HG02973 (cell line): ENCODE measurements around the gene PECR.
"Not testable (repeated sequence)": the region's sequence is repeated elsewhere in the genome, so short reads cannot be mapped to it uniquely, and the experiment has no call there.

Source experiments
- ATAC-seq: cut with Tn5 transposase; IDR thresholded peaks from one replicate; pipeline ENCODE4 v1.9.1; 2021; ENCODE audit warnings: moderate library complexity; ENCODE audit not compliant: unreplicated experiment

PECR gene

GRCh38 chr2:216107320-216107719, 25.7 kb upstream of the PECR start:
- ATAC-seq = no peak

DNA sequence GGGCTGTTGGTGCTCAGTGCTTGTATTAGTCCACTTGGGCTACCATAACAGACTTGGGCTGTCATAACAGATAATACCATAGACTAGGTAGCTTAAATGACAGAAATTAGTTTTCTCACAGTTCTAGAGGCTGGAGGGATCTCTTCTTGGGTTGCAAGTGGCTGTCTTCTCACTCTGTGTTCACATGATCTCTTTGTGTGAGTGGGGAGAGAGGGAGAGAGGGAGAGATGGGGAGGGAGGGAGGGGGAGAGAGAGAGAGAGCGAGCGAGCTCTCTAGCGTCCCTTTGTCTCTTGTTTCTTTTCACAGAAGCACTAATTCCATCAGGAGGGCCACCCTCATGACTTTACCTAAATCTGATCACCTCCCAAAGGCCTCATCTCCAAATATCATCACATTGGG, 23.1 kb upstream of the PECR start:
- ATAC-seq = no peak

DNA sequence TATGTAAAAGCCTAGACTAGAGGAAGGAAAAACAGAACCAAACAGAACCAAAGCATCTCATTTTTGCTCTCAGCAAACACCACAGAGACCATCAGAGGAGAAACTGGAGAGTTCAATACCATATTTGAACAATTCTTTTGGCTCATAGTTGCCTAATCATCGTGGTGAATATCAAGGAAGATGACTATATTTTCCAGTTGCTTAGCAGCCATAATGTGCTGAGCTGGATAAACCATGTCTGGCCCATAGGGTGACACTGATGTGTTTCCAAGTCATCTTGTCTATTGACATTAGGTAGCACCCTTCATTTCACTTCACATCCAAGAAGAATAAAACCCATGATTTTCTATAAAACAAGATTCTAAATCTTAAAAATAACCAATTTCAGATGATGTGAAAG, 21.6 kb upstream of the PECR start:
- no peak for ATAC-seq

- no peak for ATAC-seq
Measured at GRCh38 chr2:216101109-216101508, 19.5 kb upstream of the PECR start.

GRCh38 chr2:216098421-216099334, 17.1 kb upstream of the PECR start:
- no peak for ATAC-seq

DNA sequence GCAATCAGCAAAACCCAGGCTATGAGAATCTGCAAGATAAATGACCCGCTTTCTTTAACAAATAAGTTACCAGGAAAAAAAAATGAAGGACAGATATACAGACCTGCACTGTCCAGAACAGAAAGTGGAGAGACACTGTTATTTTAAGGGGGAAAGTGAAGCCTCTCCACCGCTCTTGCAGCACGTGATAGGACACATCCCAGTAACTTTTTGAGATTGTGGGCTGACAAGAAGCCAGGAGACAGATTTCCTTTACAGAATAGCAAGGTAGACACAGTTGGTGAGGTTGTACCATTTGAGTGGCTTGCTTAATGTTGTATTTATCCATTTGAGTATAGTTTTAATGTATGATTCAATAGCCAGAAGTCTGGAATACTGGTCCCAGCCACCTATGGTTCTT, 13.1 kb upstream of the PECR start:
- no peak for ATAC-seq

DNA sequence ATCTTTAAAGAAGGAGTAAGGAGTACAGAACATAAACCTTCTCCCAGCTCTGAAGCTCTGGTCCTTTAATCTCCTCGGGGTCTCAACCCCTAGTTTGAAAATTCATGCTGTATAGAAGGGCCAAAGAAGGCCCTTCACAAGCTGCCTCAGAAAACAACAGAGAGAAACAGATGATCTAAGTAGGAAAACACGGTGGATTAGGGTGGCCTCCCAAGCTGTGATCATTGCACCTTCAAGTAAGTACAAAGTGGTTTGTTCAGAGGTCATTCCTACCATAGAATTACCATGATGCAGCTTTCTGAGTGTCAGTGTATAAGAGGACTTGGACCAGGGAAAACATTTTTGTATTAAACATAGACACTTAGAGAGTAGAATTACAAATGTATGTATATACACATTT, 11.0 kb upstream of the PECR start:
- no peak for ATAC-seq

DNA sequence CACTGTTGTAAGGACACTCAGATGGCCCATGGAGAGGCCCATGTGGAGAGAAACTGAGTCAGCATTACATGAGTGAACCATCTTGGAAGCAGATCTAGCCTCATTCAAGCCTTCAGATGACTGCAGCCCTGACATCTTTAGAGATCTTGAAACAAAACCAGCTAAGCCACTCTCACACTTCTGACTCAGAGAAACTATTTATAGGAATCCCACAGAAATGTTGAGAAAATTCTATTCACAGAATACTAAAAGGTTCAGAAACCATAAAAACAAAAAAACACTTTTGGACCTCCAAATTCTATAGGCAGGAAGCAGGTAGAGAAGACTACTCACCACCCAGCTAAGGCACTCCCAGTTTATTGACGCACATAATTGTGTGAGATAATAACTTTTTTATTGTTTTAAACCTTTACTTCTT, 8.8 kb upstream of the PECR start:
- no peak for ATAC-seq

DNA sequence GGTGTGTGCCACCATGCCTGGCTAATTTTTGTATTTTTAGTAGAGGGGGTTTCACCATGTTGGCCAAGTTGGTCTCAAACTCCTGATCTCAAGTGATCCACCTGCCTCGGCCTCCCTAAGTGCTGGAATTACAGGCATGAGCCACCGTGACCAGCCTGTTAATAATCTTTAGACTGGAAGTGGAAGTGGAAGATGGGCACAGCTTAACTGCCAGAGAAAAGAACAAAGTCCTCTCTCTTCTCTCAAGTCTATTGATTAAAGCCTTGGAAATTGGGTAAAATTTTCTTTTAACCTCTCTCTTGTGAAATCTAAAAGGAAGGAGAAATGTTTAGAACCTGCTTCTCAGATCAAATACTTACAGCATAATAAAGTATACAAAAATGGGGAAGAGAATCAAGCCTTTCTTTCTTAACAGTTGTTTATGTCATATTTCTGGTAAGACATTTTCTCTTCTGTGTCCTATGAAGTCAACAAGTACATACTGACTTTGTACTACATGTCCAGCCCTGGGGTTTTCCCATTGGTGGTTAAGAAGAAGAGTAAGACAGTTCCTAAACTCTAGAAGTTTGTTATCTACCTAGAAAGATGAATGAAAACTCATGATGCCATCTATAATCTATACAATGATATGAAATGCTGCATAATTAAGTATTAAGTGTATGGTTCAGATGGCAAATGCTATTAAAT, 4.7 kb upstream of the PECR start:
- ATAC-seq = no peak

- no peak for ATAC-seq
Measured at GRCh38 chr2:216084547-216084946, 2.9 kb upstream of the PECR start.

- ATAC-seq = no peak
Measured at GRCh38 chr2:216083464-216084281, 2.1 kb upstream of the PECR start.

DNA sequence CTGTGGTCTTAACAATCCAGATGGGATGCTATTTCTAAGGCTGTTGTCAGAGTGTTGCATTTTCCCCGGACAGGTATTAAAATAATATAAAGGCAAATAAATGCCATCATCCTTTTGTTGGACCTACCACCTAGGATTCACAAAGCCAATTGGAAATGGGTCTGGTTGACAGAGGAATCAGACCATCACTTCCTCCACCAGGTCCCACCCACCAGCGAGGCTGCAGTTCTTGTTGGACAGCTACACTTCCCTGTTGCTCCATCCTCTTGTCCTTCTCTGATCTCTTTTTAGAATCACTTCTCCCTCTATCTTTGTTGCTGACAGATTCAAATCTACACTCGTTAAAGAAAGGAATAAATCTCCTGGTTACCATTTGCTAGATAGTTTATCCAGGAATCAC, 1.2 kb upstream of the PECR start:
- no peak for ATAC-seq

GRCh38 chr2:216082117-216082711, 605 bp upstream of the PECR start:
- peak; percentile 9 for ATAC-seq

- no peak for ATAC-seq
Measured at GRCh38 chr2:216081012-216081411, 597 bp downstream of the PECR start.

DNA sequence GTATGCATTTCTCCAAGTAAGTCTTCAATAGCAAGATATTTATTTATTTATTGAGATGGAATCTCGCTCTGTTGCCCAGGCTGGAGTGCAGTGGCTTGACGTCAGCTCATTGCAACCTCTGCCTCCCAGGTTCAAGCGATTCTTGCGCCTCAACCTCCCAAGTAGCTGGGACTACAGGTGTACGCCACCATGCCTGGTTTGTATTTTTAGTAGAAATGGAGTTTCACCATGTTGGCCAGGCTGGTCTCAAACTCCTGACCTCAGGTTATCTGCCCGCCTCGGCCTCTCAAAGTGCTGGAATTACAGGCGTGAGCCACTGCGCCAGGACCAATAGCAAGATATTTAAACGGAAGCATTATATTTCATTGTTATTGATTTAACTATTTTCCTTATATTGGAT, 1.6 kb downstream of the PECR start:
- not testable (repeated sequence) for ATAC-seq

DNA sequence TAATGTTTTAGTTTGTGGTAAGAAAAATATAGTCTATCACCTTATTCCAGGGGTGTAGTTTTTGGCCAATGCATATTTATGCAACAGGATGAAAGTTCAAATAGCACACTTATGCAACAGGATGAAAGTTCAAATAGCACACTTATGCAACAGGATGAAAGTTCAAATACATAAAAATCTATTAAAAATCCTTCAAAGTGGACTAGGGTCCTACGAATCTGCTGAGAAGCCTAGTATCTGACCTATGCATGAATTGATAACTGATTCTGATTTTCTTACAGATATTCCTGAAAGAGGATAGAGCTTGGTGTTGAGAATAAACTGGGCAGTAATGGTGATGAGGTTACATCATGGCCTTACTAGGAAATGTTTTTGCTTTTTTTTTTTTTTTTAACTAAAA, 2.8 kb downstream of the PECR start:
- no peak for ATAC-seq

DNA sequence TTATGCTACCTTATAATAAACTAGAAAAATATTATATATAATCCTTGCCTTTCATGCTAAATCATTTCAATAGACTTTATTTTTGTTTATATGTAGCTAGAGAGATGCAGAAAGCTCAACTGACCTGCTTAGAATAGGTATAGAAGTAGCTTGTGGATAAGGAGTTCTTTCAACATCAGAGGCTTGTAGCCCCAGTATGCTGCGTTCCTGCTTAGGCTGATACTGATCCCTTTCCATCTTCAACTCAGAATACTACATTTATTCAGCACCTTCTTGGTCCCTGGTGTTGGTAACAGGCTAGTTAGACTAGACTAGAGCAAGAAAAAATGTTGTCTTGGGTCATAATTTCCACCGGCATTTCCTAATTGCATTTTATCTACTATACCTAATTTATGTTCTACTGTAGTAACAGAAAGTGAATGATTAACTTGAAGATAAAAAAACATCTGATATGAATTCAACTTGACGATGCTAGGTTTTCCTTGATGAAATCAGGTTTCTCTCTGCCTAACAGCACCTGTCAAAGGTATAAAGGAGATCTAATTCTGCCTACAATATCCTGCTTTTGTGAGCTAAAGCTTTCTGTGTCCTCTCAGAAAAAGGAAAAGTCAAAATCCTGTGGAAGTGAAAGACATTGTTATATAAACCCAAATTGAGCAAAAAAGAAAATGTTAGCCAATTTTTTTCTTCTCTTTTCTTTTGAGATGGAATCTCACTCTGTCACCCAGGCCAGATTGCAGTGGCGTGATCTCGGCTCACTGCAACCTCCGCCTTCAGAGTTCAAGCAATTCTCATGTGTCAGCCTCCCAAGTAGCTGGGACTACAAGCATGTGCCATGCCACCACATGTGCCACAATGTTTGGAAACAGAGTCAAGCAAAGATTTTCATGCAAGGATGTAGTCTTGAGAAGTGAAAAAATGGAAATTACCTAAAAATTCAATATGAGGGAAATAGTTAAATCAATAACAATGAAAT, 5.8 kb downstream of the PECR start:
- no peak for ATAC-seq

DNA sequence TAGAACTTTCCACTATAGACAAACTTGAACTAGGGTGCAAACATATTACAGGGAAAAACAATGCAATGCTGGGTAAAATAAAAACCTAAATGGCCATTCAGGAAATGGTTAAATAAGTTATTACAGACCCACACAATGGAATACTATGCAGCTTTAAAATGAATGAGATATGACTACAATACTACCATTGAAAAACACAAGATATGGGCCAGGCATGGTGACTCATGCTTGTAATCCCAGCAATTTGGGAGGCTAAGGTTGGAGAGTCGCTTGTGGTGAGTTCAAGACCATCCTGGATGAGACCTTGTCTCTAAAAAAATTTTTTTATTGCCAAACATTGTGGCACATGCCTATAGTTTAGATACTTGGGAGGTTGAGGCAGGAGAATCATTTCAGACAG, 6.8 kb downstream of the PECR start:
- no peak for ATAC-seq

- ATAC-seq = no peak
Measured at GRCh38 chr2:216074380-216074779, 7.2 kb downstream of the PECR start.

- no peak for ATAC-seq
Measured at GRCh38 chr2:216073773-216074172, 7.8 kb downstream of the PECR start.
